Prostate gland (tissue), 2 donors: Measurements from ENCODE around the gene FHIP1B. TPM values are rescaled to one million over a fixed set of nuclear protein-coding genes. Genes with fewer than 3 reads are reported as not detected.
"Not testable (repeated sequence)": the region's sequence is repeated elsewhere in the genome, so short reads cannot be mapped to it uniquely, and the experiment has no call there.

ENCODE experiments used
- DNase-seq: peaks from one replicate; pipeline ENCODE4 v3.0.0-alpha.2; 2019; ENCODE audit warnings: low spot score
- H3K27ac ChIP-seq, 2 donors: fragments of 200-600 bp; sonication (generic); 2 replicates each; pipeline ENCODE4 v1.5.1; 2017 to 2019
- H3K27me3 ChIP-seq: fragments of 200-600 bp; sonication (generic); replicated peaks from 2 replicates; pipeline ENCODE4 v1.5.1; 2019; ENCODE audit not compliant: insufficient read depth
- H3K36me3 ChIP-seq, 2 donors: fragments of 200-600 bp; sonication (generic); 1 replicate in 1 of 2; 2 replicates in 1 of 2; pipeline versions ENCODE4 v1.5.1 to v1.8.1; 2017 to 2019
- H3K4me1 ChIP-seq: fragments of 200-600 bp; sonication (generic); replicated peaks from 2 replicates; pipeline ENCODE4 v1.5.1; 2019
- H3K4me3 ChIP-seq, 2 donors: fragments of 200-600 bp; sonication (generic); 2 replicates each; pipeline ENCODE4 v1.5.1; 2017 to 2019
- H3K9me3 ChIP-seq: fragments of 200-600 bp; sonication (generic); 2 replicates; pipeline ENCODE4 v1.5.1; 2017
- POLR2A ChIP-seq: fragments of 450-650 bp; IDR thresholded peaks from one replicate; pipeline ENCODE4 v1.6.1; 2016; ENCODE audit warnings: antibody characterized with exemption, mild to moderate bottlenecking
- POLR2AphosphoS5 ChIP-seq: sonication (generic); formaldehyde crosslinking; IDR thresholded peaks from one replicate; pipeline ENCODE4 v1.6.1; 2017; ENCODE audit warnings: antibody characterized with exemption
- WGBS: methylation state at CpG from one replicate; pipeline ENCODE4 v1.1.5; 2018; 5-methylcytosine and 5-hydroxymethylcytosine counted together
- intact Hi-C: fragments of 100-400 bp; cut with DNase I; formaldehyde crosslinking; loops from one replicate; pipeline ENCODE4 v1.14.2; 2022
- total RNA-seq, 2 donors: library from RNA; depleted of rRNA; stranded (reverse); fragments of >200 nt; gene quantifications; one replicate each; pipeline ENCODE4 v1.1.0, GENCODE V29; 2016
- TF ChIP-seq, protein P1 (sequence below), 4 experiments: fragments of 200-600 bp in 2 of 4; fragments of 450-650 bp in 2 of 4; sonication (generic) in 2 of 4; IDR thresholded peaks; 1 replicate in 3 of 4; 2 replicates in 1 of 4; pipeline ENCODE4 v1.5.1; 2016 to 2019; ENCODE audit warnings: antibody characterized with exemption in 4 of 4, mild to moderate bottlenecking in 2 of 4, moderate library complexity in 2 of 4

FHIP1B gene
- 100 to 1,000 TPM in 1 of 2 donors, 10 to 100 TPM in 1; 50.6 to 105 TPM for total RNA-seq

DNA sequence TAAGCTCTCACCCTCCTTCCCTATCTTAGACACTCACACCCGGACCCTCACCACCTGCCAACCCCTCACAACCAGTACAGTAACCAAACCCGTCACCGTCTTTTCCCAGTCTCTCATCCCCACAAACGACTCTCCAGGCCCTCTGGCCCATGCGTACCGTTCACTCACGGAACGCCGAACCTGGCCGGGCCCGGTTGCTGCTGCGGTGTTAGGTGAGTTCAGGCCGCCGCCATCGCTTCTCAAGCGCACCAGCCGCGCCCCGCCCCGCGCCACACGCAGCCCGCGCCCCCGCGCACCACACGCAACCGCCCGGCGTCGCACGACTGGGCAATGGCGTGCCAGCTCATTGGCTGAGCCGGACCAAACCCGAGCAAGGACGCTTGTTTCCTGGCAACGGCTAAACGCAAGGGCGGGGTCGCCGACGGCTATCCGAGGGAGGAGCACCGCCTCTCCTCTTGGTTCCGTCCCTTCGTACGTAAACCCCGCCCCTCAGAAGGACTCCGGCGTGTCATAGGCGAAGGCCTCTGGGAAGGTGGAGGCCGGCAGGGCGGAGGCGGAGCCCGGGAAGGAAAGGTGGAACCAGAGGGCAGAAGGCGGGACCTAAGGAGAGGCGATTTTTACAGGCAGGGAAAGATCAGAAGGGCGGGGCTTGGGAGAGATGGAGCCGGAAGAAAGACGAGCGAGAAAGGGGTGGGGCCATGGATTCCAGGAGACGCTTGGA is at the start of gene FHIP1B:
Gene FHIP1B, minus strand, starts transcription at position 250 of the 721 bp plus-strand sequence. CDS start 10,120 bp downstream, outside the sequence.
- Histone ChIP-seq H3K4me3 (peak within 1 kb of the TSS; percentile 63 to 70), H3K36me3 (no peaks in the 10 kb centered on the region), H3K4me1 (no peaks in the 10 kb centered on the region), H3K27me3 (no peaks in the 10 kb centered on the region), H3K27ac (peak within 1 kb of the TSS; percentile 78 to 85), H3K9me3 (no peaks in the 10 kb centered on the region)
- intact Hi-C loops: loop anchor here (2.0 kb wide), 1 partner anchor 84 kb away; no protein-coding TSS in a partner anchor
- peak; percentile 100 for DNase-seq
- peak; percentile 81 for TF ChIP-seq POLR2A
- TF ChIP-seq, protein P1, sequence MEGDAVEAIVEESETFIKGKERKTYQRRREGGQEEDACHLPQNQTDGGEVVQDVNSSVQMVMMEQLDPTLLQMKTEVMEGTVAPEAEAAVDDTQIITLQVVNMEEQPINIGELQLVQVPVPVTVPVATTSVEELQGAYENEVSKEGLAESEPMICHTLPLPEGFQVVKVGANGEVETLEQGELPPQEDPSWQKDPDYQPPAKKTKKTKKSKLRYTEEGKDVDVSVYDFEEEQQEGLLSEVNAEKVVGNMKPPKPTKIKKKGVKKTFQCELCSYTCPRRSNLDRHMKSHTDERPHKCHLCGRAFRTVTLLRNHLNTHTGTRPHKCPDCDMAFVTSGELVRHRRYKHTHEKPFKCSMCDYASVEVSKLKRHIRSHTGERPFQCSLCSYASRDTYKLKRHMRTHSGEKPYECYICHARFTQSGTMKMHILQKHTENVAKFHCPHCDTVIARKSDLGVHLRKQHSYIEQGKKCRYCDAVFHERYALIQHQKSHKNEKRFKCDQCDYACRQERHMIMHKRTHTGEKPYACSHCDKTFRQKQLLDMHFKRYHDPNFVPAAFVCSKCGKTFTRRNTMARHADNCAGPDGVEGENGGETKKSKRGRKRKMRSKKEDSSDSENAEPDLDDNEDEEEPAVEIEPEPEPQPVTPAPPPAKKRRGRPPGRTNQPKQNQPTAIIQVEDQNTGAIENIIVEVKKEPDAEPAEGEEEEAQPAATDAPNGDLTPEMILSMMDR (IDR thresholded peaks at IDR 0.05): peak in 2 of 4 experiments; percentile 19
- peak; percentile 96 for TF ChIP-seq POLR2AphosphoS5
- under 1% methylated on average over 62 of the region's 62 CpGs for WGBS

DNA sequence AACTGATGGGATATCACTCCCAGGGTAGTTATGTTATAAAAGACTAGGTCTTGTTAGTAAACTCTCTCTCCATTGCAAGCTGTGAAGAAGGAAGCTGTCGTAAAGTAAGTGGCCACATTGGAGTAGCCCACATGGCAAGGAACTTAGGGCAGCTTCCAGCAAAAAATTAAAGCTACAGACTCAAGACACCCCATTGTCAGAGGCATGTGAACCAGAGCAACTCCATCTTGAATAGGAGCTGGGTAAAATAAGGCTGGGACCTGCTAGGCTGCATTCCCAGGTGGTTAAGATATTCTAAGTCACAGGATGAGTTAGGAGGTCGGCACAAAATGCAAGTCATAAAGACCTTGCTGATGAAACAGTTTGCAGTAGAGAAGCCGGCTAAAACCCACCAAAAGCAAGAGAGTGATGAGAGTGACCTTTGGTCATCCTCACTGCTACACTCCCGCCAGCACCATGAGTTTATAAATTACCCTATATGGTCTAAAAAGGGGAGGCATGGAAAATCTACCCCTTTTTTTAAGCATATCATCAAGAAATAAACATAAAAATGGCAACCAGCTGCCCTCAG is 49.1 kb upstream of the FHIP1B start:
- no peak for TF ChIP-seq POLR2A

DNA sequence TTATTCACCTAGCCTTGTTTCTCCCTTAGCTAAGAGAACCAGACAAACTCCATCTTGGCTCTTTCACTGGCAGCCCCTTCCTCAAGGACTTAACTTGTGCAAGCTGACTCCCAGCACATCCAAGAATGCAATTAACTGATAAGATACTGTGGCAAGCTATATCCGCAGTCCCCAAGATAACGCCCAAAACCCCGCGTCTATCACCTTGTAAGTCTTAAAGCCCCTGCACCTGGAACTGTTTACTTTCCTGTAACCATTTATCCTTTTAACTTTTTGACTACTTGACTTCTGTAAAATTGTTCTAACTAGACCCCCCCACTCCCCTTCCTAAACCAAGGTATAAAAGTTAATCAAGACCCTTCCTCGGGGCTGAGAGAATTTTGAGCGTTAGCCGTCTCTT is 46.4 kb upstream of the FHIP1B start:
- H3K4me3 ChIP-seq, H3K27me3 ChIP-seq, H3K27ac ChIP-seq, H3K4me1 ChIP-seq, H3K9me3 ChIP-seq, DNase-seq, H3K36me3 ChIP-seq, intact Hi-C loops: not testable (repeated sequence)
- WGBS: 42% methylated on average over 7 of the region's 7 CpGs

More for the DNA sequence above, 49.1 kb upstream of the FHIP1B start:
- H3K36me3 ChIP-seq: no peaks in the 10 kb centered on the region
- H3K4me1 ChIP-seq: no peaks in the 10 kb centered on the region
- H3K4me3 ChIP-seq: no peak overlapping the region
- no peaks in the 10 kb centered on the region for H3K27me3 ChIP-seq
- no peak overlapping the region for H3K27ac ChIP-seq
- WGBS: 72% methylated on average over 4 of the region's 4 CpGs
- intact Hi-C loops: no loop called here
- no peak for DNase-seq
- no peaks in the 10 kb centered on the region for H3K9me3 ChIP-seq

DNA sequence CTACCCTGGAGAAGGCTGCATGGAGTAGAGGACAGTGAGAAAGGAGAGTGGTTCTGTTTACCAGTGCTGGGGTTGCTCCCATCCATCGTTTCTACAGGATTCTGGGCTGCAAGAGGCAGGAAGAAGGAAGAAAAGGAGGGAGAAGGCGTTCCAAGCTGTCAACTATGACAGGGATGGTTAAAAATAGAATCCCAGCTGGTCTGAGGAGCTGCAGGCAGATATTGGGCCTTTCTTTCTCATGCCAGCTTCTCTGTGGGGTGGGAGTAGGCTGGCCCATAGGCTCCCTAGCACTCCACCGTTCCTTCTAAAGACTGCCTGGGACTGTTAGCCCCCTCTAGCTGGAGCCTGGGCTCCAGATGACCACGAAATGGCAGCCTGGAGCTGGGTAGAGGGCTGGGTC is 38.8 kb upstream of the FHIP1B start:
- H3K4me3 ChIP-seq: no peak overlapping the region
- no peaks in the 10 kb centered on the region for H3K9me3 ChIP-seq
- H3K27ac ChIP-seq: no peak overlapping the region
- 45% methylated on average over 4 of the region's 4 CpGs for WGBS
- no peaks in the 10 kb centered on the region for H3K4me1 ChIP-seq
- intact Hi-C loops: no loop called here
- no peaks in the 10 kb centered on the region for H3K27me3 ChIP-seq
- no peak for TF ChIP-seq POLR2A
- TF ChIP-seq, protein P1 (IDR thresholded peaks at IDR 0.05): no peak
- TF ChIP-seq POLR2AphosphoS5: no peak
- no peak for DNase-seq
- H3K36me3 ChIP-seq: no peaks in the 10 kb centered on the region

DNA sequence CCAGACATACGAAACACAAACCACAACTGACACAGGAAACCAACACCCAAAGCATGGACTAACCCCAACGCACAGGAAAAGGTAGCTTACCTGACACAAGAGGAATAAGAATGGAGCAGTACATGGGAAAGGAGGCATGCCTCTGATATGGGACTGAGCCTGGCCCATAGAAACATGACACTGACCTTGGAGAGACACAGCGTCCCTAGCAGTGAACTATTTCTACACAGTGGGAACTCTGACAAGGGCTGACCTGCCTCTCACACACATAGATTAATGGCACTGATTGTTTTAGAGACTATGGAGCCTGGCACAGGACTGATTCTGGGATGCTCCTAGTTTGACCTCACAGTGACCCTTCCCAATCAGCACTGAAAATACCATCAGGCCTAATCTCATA is 37.2 kb upstream of the FHIP1B start:
- TF ChIP-seq, protein P1 (IDR thresholded peaks at IDR 0.05): no peak
- TF ChIP-seq POLR2AphosphoS5 (no peak), POLR2A (no peak)
- 60% methylated on average over 3 of the region's 3 CpGs for whole genome bisulfite sequencing
- intact Hi-C loops: no loop called here
- Histone ChIP-seq H3K4me3 (no peak overlapping the region), H3K36me3 (no peaks in the 10 kb centered on the region), H3K27me3 (no peaks in the 10 kb centered on the region), H3K9me3 (no peaks in the 10 kb centered on the region), H3K27ac (no peak overlapping the region), H3K4me1 (no peaks in the 10 kb centered on the region)
- DNase-seq: no peak
